Parathyroid adenoma (tissue), 2 donors: ENCODE data around the gene SLC41A3.

Experiments
- H2AFZ ChIP-seq: fragments of 300-600 bp; sonication (generic); one replicate; pipeline ENCODE4 v1.7.0; 2017; ENCODE audit warnings: antibody characterized with exemption, mild to moderate bottlenecking
- H3K27ac ChIP-seq: fragments of 300-600 bp; sonication (generic); one replicate; pipeline ENCODE4 v1.7.0; 2017
- H3K27me3 ChIP-seq: fragments of 300-600 bp; sonication (generic); one replicate; pipeline ENCODE4 v1.7.0; 2017; ENCODE audit warnings: low read length; ENCODE audit not compliant: control insufficient read depth, insufficient read depth
- H3K36me3 ChIP-seq: fragments of 300-600 bp; sonication (generic); one replicate; pipeline ENCODE4 v1.7.0; 2017; ENCODE audit warnings: low read length; ENCODE audit not compliant: control insufficient read depth, insufficient read depth
- H3K4me1 ChIP-seq: fragments of 300-600 bp; sonication (generic); one replicate; pipeline ENCODE4 v1.7.0; 2017; ENCODE audit warnings: control low read depth
- H3K4me2 ChIP-seq: fragments of 300-600 bp; sonication (generic); one replicate; pipeline ENCODE4 v1.7.0; 2017; ENCODE audit warnings: low read length
- H3K4me3 ChIP-seq: fragments of 300-600 bp; sonication (generic); one replicate; pipeline ENCODE4 v1.7.0; 2017; ENCODE audit warnings: low read depth, low read length
- H3K79me2 ChIP-seq: fragments of 300-600 bp; sonication (generic); one replicate; pipeline ENCODE4 v1.7.0; 2017; ENCODE audit warnings: control low read depth
- H3K9ac ChIP-seq: fragments of 300-600 bp; sonication (generic); one replicate; pipeline ENCODE4 v1.7.0; 2017; ENCODE audit warnings: mild to moderate bottlenecking
- H3K9me3 ChIP-seq: fragments of 300-600 bp; sonication (generic); one replicate; pipeline ENCODE4 v1.7.0; 2017; ENCODE audit warnings: low read length; ENCODE audit not compliant: control insufficient read depth
- TF ChIP-seq, protein P1 (sequence below): fragments of 300-600 bp; sonication (generic); IDR thresholded peaks from one replicate; pipeline ENCODE4 v1.7.0; 2017; ENCODE audit warnings: antibody characterized with exemption, mild to moderate bottlenecking
- donor health status: primary hyperparathyroidism.

SLC41A3 gene

GRCh38 chr3:126083138-126083445 lies 832 bp downstream of the SLC41A3 start:
- Histone ChIP-seq H3K36me3 (no peaks in the 10 kb centered on the region), H3K27me3 (no peaks in the 10 kb centered on the region), H3K4me1 (peaks cover 2% of the 10 kb centered on the region), H2AFZ (peak overlapping the region; percentile 89), H3K4me3 (peak overlapping the region; percentile 72), H3K27ac (peak overlapping the region; percentile 72), H3K79me2 (no peaks in the 10 kb centered on the region), H3K9ac (no peak overlapping the region), H3K4me2 (peak overlapping the region; percentile 91), H3K9me3 (no peaks in the 10 kb centered on the region)
- TF ChIP-seq, protein P1, sequence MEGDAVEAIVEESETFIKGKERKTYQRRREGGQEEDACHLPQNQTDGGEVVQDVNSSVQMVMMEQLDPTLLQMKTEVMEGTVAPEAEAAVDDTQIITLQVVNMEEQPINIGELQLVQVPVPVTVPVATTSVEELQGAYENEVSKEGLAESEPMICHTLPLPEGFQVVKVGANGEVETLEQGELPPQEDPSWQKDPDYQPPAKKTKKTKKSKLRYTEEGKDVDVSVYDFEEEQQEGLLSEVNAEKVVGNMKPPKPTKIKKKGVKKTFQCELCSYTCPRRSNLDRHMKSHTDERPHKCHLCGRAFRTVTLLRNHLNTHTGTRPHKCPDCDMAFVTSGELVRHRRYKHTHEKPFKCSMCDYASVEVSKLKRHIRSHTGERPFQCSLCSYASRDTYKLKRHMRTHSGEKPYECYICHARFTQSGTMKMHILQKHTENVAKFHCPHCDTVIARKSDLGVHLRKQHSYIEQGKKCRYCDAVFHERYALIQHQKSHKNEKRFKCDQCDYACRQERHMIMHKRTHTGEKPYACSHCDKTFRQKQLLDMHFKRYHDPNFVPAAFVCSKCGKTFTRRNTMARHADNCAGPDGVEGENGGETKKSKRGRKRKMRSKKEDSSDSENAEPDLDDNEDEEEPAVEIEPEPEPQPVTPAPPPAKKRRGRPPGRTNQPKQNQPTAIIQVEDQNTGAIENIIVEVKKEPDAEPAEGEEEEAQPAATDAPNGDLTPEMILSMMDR = no peak

GRCh38 chr3:126082362-126083137 lies 1.4 kb downstream of the SLC41A3 start:
- Histone ChIP-seq H3K27me3 (no peaks in the 10 kb centered on the region), H3K9ac (no peak overlapping the region), H3K79me2 (no peaks in the 10 kb centered on the region), H2AFZ (peak overlapping the region; percentile 89), H3K4me2 (peak overlapping the region; percentile 91), H3K4me1 (peaks cover 2% of the 10 kb centered on the region), H3K9me3 (no peaks in the 10 kb centered on the region), H3K27ac (peak overlapping the region; percentile 72), H3K36me3 (no peaks in the 10 kb centered on the region), H3K4me3 (peak overlapping the region; percentile 72)
- TF ChIP-seq, protein P1 = no peak

GRCh38 chr3:126081618-126082361 lies 2.1 kb downstream of the SLC41A3 start:
- H3K9ac ChIP-seq = no peak overlapping the region
- H3K9me3 ChIP-seq = no peaks in the 10 kb centered on the region
- no peak overlapping the region for H3K4me3 ChIP-seq
- no peaks in the 10 kb centered on the region for H3K79me2 ChIP-seq
- no peaks in the 10 kb centered on the region for H3K27me3 ChIP-seq
- no peak overlapping the region for H3K27ac ChIP-seq
- no peaks in the 10 kb centered on the region for H3K36me3 ChIP-seq
- H2AFZ ChIP-seq = no peak overlapping the region
- TF ChIP-seq, protein P1 = no peak
- peaks cover 2% of the 10 kb centered on the region for H3K4me1 ChIP-seq
- no peak overlapping the region for H3K4me2 ChIP-seq

- H3K4me2 ChIP-seq = no peak overlapping the region
- no peaks in the 10 kb centered on the region for H3K79me2 ChIP-seq
- no peak overlapping the region for H2AFZ ChIP-seq
- peaks cover 2% of the 10 kb centered on the region for H3K4me1 ChIP-seq
- H3K9me3 ChIP-seq = no peaks in the 10 kb centered on the region
- H3K4me3 ChIP-seq = no peak overlapping the region
- H3K9ac ChIP-seq = no peak overlapping the region
- TF ChIP-seq, protein P1 = no peak
- no peaks in the 10 kb centered on the region for H3K27me3 ChIP-seq
- H3K27ac ChIP-seq = no peak overlapping the region
- no peaks in the 10 kb centered on the region for H3K36me3 ChIP-seq
Observed at GRCh38 chr3:126080970-126081369, 3.0 kb downstream of the SLC41A3 start.
